OCI-M2 (cell line): ENCODE measurements around the gene DAZAP1.
A peak's percentile ranks its signal among the peaks of the same experiment; 100 is the strongest.
"Not testable (repeated sequence)": the region's sequence is repeated elsewhere in the genome, so short reads cannot be mapped to it uniquely, and the experiment has no call there.

Experiments used
- DNase-seq: peaks from one replicate; lab custom pipeline; 2025; ENCODE audit not compliant: unreplicated experiment; lab: John Stamatoyannopoulos, UW

The DAZAP1 gene

GRCh38 chr19:1471010-1471514, 63.7 kb downstream of the DAZAP1 start:
- DNase-seq, result no peak

DNA sequence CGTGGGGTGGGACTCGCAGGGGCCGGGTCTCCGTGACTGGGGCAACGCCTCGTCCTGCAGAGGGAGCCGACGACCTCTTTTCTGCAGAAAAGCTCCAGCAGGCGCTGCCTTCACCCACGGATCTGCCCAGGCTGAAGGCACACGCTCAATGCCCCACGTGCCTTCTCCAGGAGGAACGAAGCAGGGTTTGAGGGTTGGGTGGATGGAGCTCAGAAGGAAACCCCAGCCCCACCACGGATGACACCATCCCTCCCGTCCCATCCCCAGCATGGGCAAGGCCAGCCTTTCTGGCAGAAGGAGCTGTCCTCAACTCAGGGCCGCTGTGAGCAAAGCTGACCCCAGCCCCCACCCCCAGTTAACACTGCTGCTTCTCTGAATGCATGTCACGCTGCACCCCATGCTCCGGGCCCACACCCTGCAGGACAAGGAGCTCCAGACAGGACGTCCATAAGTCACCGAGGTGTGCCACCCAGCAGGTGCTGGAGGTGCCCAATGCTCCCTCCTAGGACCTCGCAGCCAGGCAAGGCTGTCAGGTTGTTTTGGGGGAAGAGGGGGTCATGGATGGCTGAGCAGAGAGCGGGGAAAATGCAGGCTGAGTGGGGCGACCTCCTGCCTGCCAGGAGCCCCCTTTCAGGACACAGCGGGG, 64.3 kb downstream of the DAZAP1 start:
- no peak for DNase-seq

- DNase-seq, result no peak
These were observed 65.1 kb downstream of the DAZAP1 start for GRCh38 chr19:1472231-1473084.

GRCh38 chr19:1473085-1473851, 65.9 kb downstream of the DAZAP1 start:
- DNase-seq, result no peak

GRCh38 chr19:1474011-1474764, 66.8 kb downstream of the DAZAP1 start:
- DNase-seq, result no peak

DNA sequence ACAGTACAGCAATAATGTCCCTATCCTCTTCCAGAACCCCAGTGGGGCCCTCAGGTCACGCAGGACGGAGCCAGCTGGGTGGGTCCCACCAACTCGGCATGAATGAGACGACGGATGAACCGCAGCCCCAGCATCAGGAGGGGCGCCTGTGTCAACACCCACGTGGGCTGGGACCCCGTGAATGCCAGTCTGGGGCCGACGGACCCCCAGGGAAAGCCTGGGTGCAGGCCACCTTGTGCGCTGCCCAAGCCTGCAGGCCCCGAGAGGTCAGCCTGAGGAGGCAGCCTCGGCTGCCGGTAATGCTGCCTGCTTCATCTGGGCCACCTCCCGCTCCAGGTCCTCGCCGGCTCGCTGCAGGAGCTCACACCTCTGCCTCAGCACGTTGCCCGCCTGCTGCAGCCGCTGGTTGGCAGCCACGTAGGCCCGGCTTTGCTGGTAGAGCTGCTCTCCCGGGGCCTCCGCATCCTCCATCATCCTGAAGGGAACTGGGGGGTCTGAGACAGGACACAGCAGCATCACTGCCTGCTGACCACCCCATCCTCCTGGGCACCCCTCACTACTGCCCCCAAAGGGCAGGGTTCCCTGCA, 67.5 kb downstream of the DAZAP1 start:
- no peak for DNase-seq

- no peak for DNase-seq
These were observed 68.5 kb downstream of the DAZAP1 start for GRCh38 chr19:1475751-1476437.

DNA sequence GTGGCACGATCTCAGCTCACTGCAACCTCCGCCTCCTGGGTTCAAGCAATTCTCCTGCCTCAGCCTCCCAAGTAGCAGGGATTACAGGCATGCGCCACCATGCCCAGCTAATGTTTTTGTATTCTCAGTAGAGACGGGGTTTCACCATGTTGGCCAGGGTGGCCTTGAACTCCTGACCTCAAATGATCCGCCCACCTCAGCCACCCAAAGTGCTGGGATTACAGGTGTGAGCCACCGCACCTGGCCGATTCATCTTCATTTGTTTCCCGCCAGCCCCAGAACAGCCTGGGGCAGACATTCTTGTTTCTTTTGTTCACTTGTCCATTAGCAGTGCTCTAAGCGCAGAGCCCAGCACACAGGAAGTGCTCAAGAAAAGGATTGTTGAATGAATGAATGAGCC, 69.7 kb downstream of the DAZAP1 start:
- DNase-seq, result not testable (repeated sequence)

GRCh38 chr19:1478934-1479707, 71.7 kb downstream of the DAZAP1 start, which contains the start of gene C19orf25:
Gene C19orf25, minus strand, starts transcription at chr19:1479215. Its CDS starts 312 bp downstream, at chr19:1478903.
- peak; percentile 85 for DNase-seq

- no peak for DNase-seq
These were observed 74.0 kb downstream of the DAZAP1 start for GRCh38 chr19:1481224-1481892.

GRCh38 chr19:1481893-1482360, 74.5 kb downstream of the DAZAP1 start:
- no peak for DNase-seq

DNA sequence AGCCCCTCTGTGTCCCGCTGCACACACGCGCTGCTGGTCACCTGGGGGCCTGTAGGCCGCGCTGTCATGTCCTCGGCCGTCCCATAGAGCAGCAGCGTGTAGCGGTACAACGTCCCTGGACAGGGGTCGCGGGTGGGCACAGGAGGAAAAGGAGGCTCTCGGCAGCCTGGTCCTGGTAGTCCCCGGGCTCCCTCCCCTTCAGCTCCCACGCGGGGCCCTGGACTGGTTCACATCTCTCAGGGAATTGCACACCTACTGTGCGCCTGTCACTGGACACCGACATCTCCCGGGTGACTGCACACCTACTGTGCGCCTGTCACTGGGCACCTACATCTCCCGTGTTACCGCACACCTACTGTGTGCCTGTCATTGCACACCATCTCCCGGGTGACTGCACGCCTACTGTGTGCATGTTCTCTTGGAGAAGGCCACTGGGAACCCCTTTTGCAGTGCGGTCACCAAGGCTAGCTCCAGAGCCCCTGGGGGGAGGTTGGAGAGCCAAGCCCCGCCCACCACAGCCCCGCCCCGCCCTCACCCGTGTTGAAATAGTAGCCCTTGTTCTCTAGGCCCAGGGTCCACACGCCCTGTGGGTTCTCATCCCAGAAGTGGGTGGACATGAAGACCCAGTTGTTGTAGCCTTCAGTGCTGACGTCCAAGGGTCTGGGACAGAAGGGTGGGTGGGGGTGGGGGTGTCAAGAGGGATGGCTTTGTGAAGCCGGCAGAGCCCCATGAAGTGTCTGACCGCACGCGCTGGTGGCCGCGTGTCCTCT, 75.2 kb downstream of the DAZAP1 start:
- DNase-seq, result no peak

DNA sequence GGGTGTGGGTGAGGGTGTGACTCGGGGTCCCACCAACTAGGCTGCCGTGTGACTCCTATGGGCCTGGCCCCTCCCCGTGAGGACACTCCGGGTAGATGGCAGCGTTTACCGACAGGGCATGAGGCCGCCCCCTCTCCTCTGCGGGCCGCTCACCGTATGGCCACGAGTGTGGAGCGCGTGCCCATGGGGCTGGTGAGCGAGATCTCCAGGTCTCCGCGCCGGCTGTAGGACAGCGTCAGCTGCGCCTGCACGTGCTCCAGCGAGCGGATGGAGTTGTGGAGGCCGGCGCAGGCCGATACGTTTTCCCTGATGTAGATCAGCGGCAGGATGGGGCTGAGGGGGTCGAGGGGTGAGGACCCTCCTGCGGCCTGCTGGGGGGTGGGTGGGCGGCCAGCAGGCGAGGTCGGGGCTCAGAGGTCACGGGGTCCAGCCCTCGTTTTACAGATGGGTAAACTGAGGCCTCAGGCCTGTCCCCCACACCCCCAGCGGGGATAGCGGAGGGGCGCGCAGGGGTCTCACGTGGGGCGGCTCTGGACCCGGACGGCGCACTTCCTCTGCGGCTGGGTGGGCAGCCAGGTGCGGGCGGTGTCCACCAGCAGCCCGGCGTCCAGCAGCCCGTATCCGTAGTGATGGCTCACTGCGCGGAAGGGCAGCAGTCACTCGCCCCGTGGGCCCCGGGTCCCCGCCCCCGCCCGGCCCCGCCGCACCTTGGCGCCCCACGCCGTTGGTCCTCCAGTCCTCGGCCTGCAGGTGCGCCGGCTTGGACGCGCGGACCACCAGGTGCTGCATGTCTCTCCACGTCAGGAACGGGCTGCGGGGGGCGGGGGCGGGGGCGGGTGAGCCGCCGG, 76.0 kb downstream of the DAZAP1 start:
- DNase-seq, result no peak

DNA sequence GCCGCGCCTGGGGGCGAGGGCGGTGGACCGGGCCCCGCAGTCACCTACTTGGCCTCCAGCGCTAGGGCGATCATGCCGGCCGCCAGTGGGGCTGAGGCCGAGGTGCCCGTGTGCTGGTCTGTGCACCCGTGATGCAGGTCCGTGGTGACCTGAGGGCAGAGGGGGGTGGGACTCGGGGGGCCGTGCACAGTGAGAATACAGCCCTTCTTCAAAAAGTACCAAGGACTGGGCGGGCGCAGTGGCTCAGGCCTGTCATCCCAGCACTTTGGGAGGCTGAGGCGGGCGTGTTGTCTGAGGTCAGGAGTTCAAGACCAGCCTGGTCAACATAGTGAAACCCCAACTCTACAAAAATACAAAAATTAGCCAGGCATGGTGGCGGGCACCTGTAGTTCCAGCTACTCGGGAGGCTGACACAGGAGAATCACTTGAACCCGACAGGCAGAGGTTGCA, 76.6 kb downstream of the DAZAP1 start:
- no peak for DNase-seq
